CD4-positive, alpha-beta T cell (primary cell): ENCODE data around the gene PRPF31. TPM values are rescaled to one million over a fixed set of nuclear protein-coding genes. Genes with fewer than 3 reads are reported as not detected.

Experiments used
- ATAC-seq: fragments of 200-7000 bp; cut with Tn5 transposase; one replicate; pipeline ENCODE4 v1.10.0; 2022; ENCODE audit warnings: mild to moderate bottlenecking; ENCODE audit not compliant: poor library complexity
- CTCF ChIA-PET: fragments of 350-600 bp; sonication (Branson Sonifier 250); formaldehyde crosslinking; loops from one replicate; lab custom pipeline; 2021; ENCODE audit warnings: antibody characterized with exemption, inconsistent platforms; lab: Charles Lee
- POLR2A ChIA-PET: fragments of 350-600 bp; sonication (Branson Sonifier 250); formaldehyde crosslinking; loops from one replicate; lab custom pipeline; 2021; ENCODE audit warnings: antibody characterized with exemption, inconsistent platforms; lab: Charles Lee
- DNase-seq, 14 experiments: peaks; one replicate each; pipeline ENCODE4 v3.0.0-alpha.2; 2013 to 2020; ENCODE audit warnings: mixed read lengths in 2 of 14
- H3K27ac ChIP-seq, 2 donors: one replicate each; pipeline versions ENCODE4 v1.5.1 to v1.7.0; 2013; ENCODE audit warnings: low read length in 2 of 2, low read depth in 1 of 2, mild to moderate bottlenecking in 1 of 2
- H3K27me3 ChIP-seq, 2 experiments: 1 replicate in 1 of 2; 2 replicates in 1 of 2; pipeline versions ENCODE4 v1.6.1 to v1.7.0; 2013; ENCODE audit warnings: low read length in 2 of 2, control low read depth in 1 of 2, mild to moderate bottlenecking in 1 of 2, moderate library complexity in 1 of 2; ENCODE audit not compliant: insufficient read depth in 2 of 2, control insufficient read depth in 1 of 2
- H3K36me3 ChIP-seq: one replicate; pipeline ENCODE4 v1.6.1; 2013; ENCODE audit warnings: low read length, control low read depth; ENCODE audit not compliant: insufficient read depth
- H3K4me1 ChIP-seq: one replicate; pipeline ENCODE4 v1.6.1; 2013; ENCODE audit warnings: low read length, control low read depth; ENCODE audit not compliant: insufficient read depth
- H3K4me3 ChIP-seq: one replicate; pipeline ENCODE4 v1.5.1; 2013; ENCODE audit warnings: mild to moderate bottlenecking, low read length, moderate library complexity
- H3K9me3 ChIP-seq, 2 experiments: 1 replicate in 1 of 2; 2 replicates in 1 of 2; pipeline versions ENCODE4 v1.6.1 to v1.7.0; 2013; ENCODE audit warnings: low read length in 2 of 2, mild to moderate bottlenecking in 2 of 2, control low read depth in 1 of 2, moderate library complexity in 1 of 2; ENCODE audit not compliant: control insufficient read depth in 1 of 2, insufficient read depth in 1 of 2
- H3K27ac Mint-ChIP-seq: one replicate; pipeline ENCODE4 v1.8.0; 2020; ENCODE audit warnings: mixed read lengths
- H3K27me3 Mint-ChIP-seq: one replicate; pipeline ENCODE4 v1.8.0; 2021; ENCODE audit warnings: mixed read lengths
- H3K36me3 Mint-ChIP-seq: one replicate; pipeline ENCODE4 v1.8.0; 2021; ENCODE audit warnings: low read depth, mixed read lengths
- H3K4me1 Mint-ChIP-seq: one replicate; pipeline ENCODE4 v1.8.0; 2021; ENCODE audit warnings: low read depth, mixed read lengths
- H3K4me3 Mint-ChIP-seq: one replicate; pipeline ENCODE4 v1.8.0; 2020; ENCODE audit warnings: mild to moderate bottlenecking, mixed read lengths
- H3K9me3 Mint-ChIP-seq: one replicate; pipeline ENCODE4 v1.8.0; 2020; ENCODE audit warnings: mixed read lengths
- CTCF ChIP-seq: fragments of 200-600 bp; IDR thresholded peaks from one replicate; pipeline ENCODE4 v1.8.0; 2022; ENCODE audit warnings: antibody characterized with exemption, mild to moderate bottlenecking
- intact Hi-C, 2 experiments: fragments of 100-400 bp; cut with DNase I in 1 of 2; cut with micrococcal nuclease in 1 of 2; formaldehyde crosslinking; loops; one replicate each; pipeline versions ENCODE4 v1.15.1 to v1.9.0; 2023 to 2025; cut with DNase I, micrococcal nuclease
- total RNA-seq, 174 experiments: library from RNA in 2 of 174; stranded (reverse) in 2 of 174; gene quantifications; one replicate each; pipeline ENCODE4 v1.2.3 and lab custom pipeline; 2021 to 2026

PRPF31 gene
- total RNA-seq, 2 experiments from 2014 or later = 52.9 to 55.9 TPM

GRCh38 chr19:54136864-54137698 is 21.5 kb downstream of the PRPF31 start:
- peak; percentile 78 for ATAC-seq
- no peaks in the 10 kb centered on the region for H3K27me3 Mint-ChIP-seq
- Histone ChIP-seq H3K9me3 (peaks cover 0 to 7% of the 10 kb centered on the region in 2 experiments), H3K36me3 (peaks cover 26% of the 10 kb centered on the region), H3K27me3 (no peaks in the 10 kb centered on the region), H3K27ac (peak overlapping the region; percentile 82 to 92), H3K4me1 (peaks cover 48% of the 10 kb centered on the region), H3K4me3 (peak overlapping the region; percentile 69)
- peaks cover 46% of the 10 kb centered on the region for H3K4me1 Mint-ChIP-seq
- ChIA-PET CTCF (interaction anchor here (0.5 to 3.0 kb wide), 7 partner anchors 22 to 344 kb away, joined by 3 to 15 read pairs (median 4); partner anchors contain the start of genes LENG1, MBOAT7, PRPF31 and TFPT), POLR2A (interaction anchor here (0.6 to 6.0 kb wide), 32 partner anchors 10 to 1984 kb away, joined by 3 to 151 read pairs (median 6); partner anchors contain the start of genes HSPBP1, LENG1, LENG8 and LENG9)
- no peak for TF ChIP-seq CTCF
- H3K36me3 Mint-ChIP-seq = peaks cover 22% of the 10 kb centered on the region
- peak overlapping the region; percentile 79 for H3K27ac Mint-ChIP-seq
- peak overlapping the region; percentile 82 for H3K4me3 Mint-ChIP-seq
- intact Hi-C loops = loop anchor here (1.0 to 5.0 kb wide), 4 partner anchors 22 to 53 kb away; partner anchors contain the start of genes PRPF31 (in 2 of the 2), TFPT (in 2 of the 2), LENG1 (in 1 of the 2) and NDUFA3 (in 1 of the 2)
- DNase-seq = peak; percentile 97 to 100 (median 98)
- H3K9me3 Mint-ChIP-seq = no peaks in the 10 kb centered on the region

GRCh38 chr19:54137699-54138488 is 22.3 kb downstream of the PRPF31 start, which contains the start of gene CNOT3:
CNOT3 (plus strand) TSS chr19:54137762; CDS start chr19:54142979, 5,217 bp downstream.
- no peaks in the 10 kb centered on the region for H3K9me3 Mint-ChIP-seq
- H3K27ac Mint-ChIP-seq = peak within 1 kb of the TSS; percentile 79
- H3K9me3 ChIP-seq = peaks cover 0 to 7% of the 10 kb centered on the region in 2 experiments
- peaks cover 30% of the 10 kb centered on the region for H3K36me3 Mint-ChIP-seq
- peak within 1 kb of the TSS; percentile 92 for H3K4me3 Mint-ChIP-seq
- H3K36me3 ChIP-seq = peaks cover 34% of the 10 kb centered on the region
- H3K4me1 ChIP-seq = peaks cover 48% of the 10 kb centered on the region
- peak within 1 kb of the TSS; percentile 82 to 92 for H3K27ac ChIP-seq
- peaks cover 48% of the 10 kb centered on the region for H3K4me1 Mint-ChIP-seq
- ChIA-PET POLR2A (interaction anchor here (1.0 to 6.0 kb wide), 28 partner anchors 10 to 1983 kb away, joined by 3 to 151 read pairs (median 6); partner anchors contain the start of genes HSPBP1, LENG1, LENG8 and LENG9), CTCF (interaction anchor here (1.0 to 3.0 kb wide), 4 partner anchors 21 to 52 kb away, joined by 4 to 15 read pairs (median 5); partner anchors contain the start of genes LENG1, MBOAT7, PRPF31 and TFPT)
- TF ChIP-seq CTCF = no peak
- H3K27me3 ChIP-seq = no peaks in the 10 kb centered on the region
- no peaks in the 10 kb centered on the region for H3K27me3 Mint-ChIP-seq
- ATAC-seq = no peak
- DNase-seq = peak in 7 of 14 experiments; percentile 25 to 71 (median 39)
- intact Hi-C loops = loop anchor here (1.0 to 5.0 kb wide), 4 partner anchors 21 to 52 kb away; partner anchors contain the start of genes LENG1 (in 1 of the 2), NDUFA3 (in 1 of the 2), OSCAR (in 1 of the 2) and PRPF31 (in 1 of the 2)
- peak within 1 kb of the TSS; percentile 69 for H3K4me3 ChIP-seq
